PFSK-1 (cell line): ENCODE measurements around the gene TMEM131.

ENCODE experiments used
- FOXP2 ChIP-seq: optimal IDR thresholded peaks from 2 replicates; pipeline ENCODE3; 2011; ENCODE audit warnings: borderline replicate concordance, control low read depth, inconsistent platforms; ENCODE audit not compliant: insufficient read depth; ENCODE audit errors: extremely low read length, extremely low read depth
- POLR2AphosphoS5 ChIP-seq: IDR thresholded peaks from 2 replicates; pipeline ENCODE4 v1.6.1; 2012; ENCODE audit warnings: low read depth, mild to moderate bottlenecking, control low read depth, low read length, moderate library complexity
- SIN3A ChIP-seq: IDR thresholded peaks from 2 replicates; pipeline ENCODE4 v1.6.1; 2012; ENCODE audit warnings: mild to moderate bottlenecking, low read length, moderate library complexity, borderline replicate concordance; ENCODE audit not compliant: insufficient read depth
- TAF1 ChIP-seq: IDR thresholded peaks from 2 replicates; pipeline ENCODE4 v1.6.1; 2012; ENCODE audit warnings: low read length, control low read depth, borderline replicate concordance; ENCODE audit not compliant: insufficient read depth
- TF ChIP-seq, protein P1 (sequence below), 2 experiments: IDR thresholded peaks; 2 replicates each; pipeline versions ENCODE4 v1.6.1 to v1.8.0; 2011 to 2012; ENCODE audit warnings: low read depth in 2 of 2, low read length in 2 of 2, control low read depth in 1 of 2, inconsistent platforms in 1 of 2, mild to moderate bottlenecking in 1 of 2, moderate library complexity in 1 of 2; ENCODE audit not compliant: insufficient read depth in 1 of 2

GRCh38 chr2:97995026-97995733 lies 568 bp downstream of the TMEM131 start:
- TF ChIP-seq, protein P1, sequence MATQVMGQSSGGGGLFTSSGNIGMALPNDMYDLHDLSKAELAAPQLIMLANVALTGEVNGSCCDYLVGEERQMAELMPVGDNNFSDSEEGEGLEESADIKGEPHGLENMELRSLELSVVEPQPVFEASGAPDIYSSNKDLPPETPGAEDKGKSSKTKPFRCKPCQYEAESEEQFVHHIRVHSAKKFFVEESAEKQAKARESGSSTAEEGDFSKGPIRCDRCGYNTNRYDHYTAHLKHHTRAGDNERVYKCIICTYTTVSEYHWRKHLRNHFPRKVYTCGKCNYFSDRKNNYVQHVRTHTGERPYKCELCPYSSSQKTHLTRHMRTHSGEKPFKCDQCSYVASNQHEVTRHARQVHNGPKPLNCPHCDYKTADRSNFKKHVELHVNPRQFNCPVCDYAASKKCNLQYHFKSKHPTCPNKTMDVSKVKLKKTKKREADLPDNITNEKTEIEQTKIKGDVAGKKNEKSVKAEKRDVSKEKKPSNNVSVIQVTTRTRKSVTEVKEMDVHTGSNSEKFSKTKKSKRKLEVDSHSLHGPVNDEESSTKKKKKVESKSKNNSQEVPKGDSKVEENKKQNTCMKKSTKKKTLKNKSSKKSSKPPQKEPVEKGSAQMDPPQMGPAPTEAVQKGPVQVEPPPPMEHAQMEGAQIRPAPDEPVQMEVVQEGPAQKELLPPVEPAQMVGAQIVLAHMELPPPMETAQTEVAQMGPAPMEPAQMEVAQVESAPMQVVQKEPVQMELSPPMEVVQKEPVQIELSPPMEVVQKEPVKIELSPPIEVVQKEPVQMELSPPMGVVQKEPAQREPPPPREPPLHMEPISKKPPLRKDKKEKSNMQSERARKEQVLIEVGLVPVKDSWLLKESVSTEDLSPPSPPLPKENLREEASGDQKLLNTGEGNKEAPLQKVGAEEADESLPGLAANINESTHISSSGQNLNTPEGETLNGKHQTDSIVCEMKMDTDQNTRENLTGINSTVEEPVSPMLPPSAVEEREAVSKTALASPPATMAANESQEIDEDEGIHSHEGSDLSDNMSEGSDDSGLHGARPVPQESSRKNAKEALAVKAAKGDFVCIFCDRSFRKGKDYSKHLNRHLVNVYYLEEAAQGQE (IDR thresholded peaks at IDR 0.05; ENCODE audit: insufficient read depth in 1 of 2, low read depth in 2 of 2, low read length in 2 of 2) = no peak
- TF ChIP-seq SIN3A (no peak; the same call in 1 of the 2 replicates), POLR2AphosphoS5 (no peak; the same call in 1 of the 2 replicates), TAF1 (no peak), FOXP2 (no peak)
